Pons (tissue), 1 donor: ENCODE data around the gene TMX4.
"Not testable (repeated sequence)": the region's sequence is repeated elsewhere in the genome, so short reads cannot be mapped to it uniquely, and the experiment has no call there.

ENCODE experiments used
- DNase-seq: peaks from one replicate; pipeline ENCODE4 v3.0.0-alpha.2; 2016; ENCODE audit warnings: low spot score

The TMX4 gene, protein sequence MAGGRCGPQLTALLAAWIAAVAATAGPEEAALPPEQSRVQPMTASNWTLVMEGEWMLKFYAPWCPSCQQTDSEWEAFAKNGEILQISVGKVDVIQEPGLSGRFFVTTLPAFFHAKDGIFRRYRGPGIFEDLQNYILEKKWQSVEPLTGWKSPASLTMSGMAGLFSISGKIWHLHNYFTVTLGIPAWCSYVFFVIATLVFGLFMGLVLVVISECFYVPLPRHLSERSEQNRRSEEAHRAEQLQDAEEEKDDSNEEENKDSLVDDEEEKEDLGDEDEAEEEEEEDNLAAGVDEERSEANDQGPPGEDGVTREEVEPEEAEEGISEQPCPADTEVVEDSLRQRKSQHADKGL

DNA sequence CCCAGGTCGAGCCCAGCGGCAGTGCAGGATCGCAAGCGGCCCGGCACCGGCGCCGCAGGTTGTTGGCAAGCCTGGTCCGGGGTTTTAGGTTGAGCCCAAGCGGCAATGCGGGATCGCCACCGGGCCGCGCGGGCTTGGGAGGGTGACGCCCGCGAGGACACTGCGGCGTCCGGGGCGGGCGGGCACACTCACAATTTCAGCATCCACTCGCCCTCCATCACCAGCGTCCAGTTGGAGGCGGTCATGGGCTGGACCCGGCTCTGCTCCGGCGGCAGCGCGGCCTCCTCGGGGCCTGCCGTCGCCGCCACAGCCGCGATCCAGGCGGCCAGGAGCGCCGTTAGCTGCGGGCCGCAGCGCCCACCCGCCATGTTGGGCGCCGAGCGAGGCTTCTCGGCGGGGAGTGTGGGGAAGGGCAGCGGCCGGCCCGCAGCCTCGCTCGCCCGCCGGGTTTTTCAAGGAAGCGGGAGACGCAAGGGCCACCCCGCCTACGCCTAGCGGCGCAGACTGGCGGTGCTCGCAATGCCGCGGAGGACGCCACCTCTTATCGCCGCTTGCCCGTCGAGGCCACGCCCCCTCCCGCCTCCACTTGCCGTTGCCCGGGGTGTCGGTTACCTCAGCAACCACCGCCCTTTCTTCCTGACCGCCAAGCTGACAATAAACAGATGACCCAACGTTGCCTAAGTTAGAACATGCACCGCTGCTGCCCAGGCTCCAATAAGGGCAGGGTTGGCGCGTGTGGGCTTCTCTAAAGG, at the start of gene TMX4:
Gene TMX4 (minus strand): TSS at position 516 of the 752 bp plus-strand sequence. CDS start 148 bp downstream, at position 368.
- peak; percentile 88 for DNase-seq

DNA sequence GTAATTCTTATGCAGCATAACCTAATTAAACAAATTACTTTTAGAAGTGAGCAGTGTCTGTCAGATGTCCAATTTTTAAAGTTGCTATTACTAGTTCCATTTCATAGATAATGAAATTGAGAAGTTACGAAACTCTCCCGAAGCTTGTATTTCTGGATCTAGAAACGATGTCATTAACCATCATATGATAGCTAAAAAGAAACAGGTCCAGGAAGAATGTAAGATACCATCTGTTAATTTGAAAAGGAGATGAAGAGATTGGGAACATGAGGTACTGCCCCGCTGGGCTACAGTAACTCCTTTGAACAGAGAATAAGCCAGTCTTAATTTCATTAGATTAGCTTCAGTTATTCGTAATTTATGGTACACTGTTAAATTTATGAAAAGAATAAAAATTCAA, 47.5 kb upstream of the TMX4 start:
- no peak for DNase-seq

DNA sequence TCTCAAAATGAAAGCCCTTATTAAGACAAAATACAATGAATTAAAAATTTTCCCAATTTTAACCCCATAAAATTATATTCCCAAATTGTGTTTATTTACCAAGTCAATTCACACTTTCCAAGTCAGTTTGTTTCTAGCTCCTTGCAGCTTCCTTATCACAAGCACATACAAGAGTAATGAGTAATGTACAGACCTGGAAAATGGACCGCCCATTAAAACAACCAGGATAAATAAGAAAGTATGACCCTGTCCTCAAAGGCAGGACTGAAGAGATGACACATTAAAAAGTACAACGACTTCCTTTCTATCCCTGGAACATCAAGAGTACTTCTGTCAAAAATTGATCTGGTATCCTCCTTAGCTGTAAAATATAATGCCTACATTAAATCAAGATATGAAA, 47.1 kb upstream of the TMX4 start:
- DNase-seq = no peak

DNA sequence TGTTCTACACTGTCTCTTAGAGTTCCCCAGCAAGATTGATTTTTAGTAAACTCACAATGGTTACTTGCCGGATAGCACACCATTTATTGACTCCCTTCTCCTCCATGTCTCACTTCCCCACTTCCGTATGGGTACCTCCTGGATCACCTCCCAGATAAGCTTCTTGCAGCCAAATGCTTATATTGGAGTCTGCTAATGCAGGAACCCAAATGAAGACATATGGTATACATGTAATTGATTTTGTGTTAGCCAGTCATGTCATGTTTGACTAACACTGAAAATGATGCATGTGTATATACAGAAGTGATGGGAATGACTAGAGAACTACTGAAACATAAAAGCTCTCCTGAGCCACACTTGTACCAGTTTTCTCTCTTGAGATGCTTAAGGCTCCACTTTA, 46.1 kb upstream of the TMX4 start:
- DNase-seq = no peak

DNA sequence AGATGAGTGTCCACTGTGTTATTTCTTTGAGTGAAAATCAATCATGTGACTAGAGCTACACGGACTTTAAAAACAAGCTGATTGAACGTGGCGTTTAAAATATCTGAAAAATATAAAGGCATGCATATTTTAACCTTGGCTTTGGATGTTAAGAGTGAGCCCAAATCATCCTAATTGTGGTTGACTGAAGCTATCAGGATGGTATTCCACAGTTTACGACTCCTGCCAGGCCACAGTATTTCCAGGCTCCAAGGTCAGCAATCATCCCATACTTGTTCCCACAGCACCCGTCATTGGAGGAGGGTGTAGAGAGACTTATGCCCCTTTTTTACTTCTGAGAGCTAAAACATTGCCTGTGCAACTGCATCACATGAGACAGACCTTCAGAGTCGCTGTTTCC, 43.2 kb upstream of the TMX4 start:
- DNase-seq = no peak

DNA sequence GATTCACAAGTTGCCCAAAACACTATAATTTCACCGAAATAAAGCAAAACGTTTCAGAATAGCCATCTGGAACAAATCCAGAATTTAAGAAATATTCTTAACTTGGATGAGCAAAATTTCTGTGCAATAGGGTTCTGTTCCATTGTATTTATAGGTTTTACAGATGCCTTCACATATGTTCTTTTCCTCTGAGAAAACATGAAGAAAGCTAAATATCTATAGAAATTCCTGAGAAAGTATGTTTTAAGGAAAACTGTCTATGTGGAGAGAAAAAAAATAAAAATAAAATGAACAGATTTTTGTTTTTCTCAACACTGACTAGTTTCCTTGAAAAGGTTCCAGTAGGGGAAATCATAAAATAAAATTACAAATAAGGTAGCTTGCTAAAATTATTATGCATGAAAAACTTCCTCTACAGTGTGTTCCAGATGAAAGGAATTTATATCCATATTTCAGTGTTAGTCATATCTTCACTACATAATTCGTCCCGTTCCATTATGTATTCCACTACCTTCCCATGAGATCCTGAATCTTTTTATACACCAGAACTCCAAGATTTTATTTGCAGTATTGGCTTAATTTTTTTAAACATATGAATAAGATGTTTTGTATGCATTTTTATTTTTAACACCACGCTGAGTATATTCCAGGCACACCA, 42.4 kb upstream of the TMX4 start:
- DNase-seq = no peak

DNA sequence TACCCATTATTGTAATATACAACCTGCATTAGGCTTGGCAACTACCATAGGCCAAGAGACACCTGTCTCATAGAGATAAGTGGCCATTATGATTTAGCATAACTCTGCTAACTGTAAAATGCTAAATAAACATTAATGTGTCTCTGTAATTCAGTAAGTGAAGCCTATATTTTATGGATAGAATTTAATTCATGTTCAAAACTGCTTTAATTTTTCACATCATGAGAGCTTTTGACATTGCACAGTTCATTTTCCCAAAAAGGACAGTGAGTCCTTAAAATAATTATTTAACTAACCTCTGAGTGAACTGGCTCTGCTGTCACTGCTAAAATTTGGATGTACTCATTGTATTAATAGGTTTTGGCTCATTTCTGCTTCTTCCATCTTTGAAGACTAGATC, 41.4 kb upstream of the TMX4 start:
- DNase-seq = no peak

DNA sequence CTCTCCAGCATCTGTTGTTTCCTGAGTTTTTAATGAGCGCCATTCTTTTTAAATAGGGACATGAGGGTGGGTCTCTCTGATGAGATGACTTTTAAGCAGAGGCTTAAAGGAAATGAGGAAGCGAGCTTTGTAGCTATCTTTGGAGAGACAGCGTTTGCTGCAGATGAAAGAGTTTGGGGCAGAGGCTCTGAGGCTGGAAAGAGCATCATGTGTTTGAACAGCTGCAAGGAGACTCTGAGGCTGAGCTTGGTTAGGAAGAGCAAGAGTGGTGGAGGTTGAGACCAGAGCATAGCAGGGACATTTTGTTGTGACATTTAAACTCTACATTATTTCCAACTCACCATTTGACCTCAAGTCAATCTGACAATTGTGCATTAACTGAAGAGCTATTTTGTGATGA, 38.3 kb upstream of the TMX4 start:
- no peak for DNase-seq

DNA sequence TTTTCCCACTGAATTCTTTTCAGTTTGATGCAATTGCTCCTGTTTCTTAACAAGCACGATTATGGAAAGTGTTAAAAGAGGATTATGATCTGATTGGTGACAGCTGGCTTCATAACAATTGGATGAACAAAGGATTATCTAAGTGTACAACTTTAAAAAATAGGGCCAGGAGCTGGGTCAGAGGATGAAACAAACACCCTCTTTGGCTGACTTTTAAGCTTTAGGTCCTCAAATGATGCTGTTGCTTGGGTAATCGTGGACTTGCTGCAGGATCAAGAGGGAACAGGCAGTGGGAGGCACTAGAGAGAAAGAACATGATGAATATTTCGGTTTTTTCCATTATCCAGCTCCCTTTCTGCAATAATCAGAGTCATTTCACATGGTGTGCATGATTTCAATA, 35.5 kb upstream of the TMX4 start:
- no peak for DNase-seq

DNA sequence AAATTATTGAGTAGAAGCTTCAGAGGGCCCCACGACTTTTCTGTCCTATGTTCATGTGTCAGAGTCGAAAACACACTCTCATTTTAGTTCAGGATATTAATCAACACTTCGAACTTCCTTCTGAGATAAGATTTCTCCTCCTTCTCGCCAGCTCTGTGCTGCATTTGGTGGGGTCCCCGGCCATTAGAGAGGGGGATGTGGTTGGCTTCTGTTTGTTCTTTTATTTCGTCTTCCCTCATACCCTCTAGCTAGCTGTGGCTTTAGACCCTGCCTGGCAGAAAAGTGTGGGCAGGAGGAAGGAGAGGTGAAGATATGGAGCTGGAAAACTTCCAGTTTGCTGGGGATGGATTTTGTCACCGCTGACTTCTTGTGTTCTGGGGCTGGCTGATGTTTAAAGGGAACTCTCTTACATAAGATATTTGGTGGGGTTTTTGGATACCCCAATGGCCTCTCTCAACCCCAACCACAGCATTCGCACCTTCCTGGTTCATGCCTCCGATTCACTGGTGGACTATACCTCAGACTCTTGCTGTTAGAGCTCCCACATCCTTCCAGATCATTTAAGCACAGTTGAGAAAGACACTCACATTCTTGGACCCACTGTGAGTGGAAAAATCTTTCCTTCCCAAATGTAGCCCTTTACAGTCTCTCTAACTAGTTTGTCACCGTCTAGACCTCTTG, 30.7 kb upstream of the TMX4 start:
- DNase-seq = no peak

DNA sequence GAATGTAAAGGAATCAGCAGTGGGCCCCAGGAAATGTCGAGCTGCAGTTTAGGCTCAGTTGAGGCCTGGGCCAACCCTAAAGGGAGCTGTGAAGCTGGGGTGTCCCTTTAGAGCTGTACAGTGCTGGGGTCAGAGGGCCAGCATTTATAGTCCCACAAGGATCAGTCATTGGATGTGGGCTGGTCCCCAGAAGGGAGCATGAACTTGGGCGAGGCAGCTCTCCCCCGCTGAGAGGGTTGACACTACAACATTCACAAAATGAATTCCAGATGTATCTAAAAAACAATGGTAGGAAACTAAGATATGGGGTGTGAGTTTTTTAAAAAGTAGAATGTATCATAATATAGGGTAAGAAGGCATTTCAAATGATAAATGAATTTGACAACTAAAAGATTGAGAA, 29.7 kb upstream of the TMX4 start:
- no peak for DNase-seq

DNA sequence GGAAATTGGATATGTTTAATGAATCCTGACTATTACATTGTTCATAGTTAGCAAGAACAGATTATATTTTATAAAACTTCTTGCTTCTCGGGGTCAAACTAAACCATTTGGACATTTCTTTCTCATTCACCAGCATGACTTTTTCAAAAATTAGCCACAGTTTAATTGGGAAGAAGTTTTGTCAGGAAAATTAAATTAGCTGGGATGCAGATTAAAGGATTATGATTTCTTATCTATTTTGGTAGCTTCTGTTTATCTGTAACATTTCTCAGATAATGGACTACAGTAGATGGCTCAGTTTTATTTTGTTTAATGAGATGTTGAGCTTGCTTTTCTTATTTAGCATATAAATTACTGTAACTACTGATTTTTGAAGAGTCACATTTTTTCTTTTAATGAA, 26.4 kb upstream of the TMX4 start:
- DNase-seq = no peak

DNA sequence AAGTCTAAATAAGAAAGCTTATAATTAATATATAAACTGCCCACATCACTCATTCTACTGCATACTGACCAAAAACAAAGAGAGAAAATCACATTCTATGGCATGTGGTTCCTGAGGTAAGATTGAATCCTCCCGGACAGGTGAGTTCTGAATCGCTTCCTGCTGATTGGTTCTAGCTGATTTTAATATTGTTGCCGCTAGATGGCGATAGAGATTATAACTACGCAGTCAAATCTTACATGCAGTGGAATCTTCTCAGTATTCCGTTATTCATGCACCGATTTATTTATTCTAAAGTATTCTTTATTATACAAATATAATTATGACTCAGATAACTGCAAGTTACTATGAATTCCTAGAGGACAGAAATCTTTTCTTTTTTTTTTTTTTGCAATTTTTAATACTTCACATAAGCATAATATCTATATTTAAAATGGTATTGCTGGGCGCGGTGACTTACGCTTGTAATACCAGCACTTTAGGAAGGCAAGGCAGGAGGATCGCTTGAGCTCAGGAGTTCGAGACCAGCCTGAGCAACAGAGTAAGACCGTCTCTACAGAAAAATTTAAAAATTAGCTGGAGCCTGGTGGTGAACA, 24.2 kb upstream of the TMX4 start:
- peak; percentile 62 for DNase-seq

DNA sequence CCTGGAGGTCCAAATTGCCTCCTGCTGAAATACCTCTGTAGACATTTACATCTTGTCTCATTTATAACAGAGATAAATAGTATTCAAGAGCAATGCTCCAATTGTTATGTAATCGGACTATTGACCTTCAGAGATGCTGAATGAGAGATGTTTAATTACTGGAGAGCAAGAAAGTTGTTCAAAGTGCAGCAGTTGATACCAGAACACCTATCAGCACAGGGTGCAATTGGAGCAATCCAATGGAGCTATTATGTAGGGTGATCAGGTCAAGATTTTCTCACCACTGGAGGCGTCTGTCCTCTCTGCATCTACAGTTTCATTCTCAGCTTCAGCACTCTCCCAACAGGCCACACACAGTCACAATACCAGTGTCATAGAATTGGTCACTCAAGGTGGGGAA, 19.5 kb upstream of the TMX4 start:
- no peak for DNase-seq

DNA sequence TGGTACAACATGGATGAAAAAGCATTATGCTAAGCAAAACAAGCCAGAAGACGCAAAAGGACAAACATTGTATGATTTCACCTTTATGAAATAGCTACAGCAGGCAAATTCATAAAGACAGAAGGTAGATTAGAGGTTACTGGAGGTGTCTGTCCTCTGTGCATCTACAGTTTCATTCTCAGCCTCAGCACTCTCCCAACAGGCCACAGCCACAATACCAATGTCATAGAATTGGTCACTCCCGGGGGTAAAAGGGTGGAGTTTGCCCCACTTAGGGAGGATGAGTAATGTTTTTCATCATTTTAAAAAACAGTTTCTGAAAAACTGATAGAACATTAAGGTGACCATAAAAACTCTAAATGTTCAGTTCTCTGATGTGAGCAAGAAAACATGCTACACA, 17.2 kb upstream of the TMX4 start:
- no peak for DNase-seq

DNA sequence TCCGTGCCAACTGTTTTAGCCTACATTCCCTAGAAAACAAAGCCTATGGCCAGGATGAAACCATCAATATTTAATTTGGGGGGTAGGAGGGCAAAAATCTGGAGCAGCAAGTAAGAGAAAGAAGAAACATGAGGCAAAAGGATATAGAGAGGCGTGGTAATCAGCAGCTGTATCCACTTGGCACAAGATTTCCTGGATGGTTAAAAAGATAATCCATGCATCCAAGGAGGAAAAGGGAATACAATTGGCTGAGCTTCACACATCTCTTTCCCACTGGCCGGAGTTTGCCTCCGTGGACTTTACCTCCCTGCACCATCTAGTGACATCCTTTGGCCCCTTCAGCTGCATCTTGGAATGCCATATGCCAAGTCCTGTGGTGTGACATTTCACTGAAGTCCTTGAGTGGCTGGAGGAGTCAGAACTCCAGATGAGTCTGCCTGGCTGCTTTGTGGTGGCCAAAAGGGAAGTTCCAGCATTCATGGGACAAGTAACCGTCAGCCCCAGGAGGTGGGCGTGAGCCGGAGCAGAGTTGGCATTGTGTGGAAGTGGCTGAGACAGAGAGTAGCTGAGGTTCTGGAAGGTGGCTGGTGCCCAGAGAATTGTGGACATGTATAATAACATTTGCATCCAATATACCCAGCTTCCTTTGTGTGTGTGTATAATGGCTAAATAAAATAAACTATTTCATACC, 13.7 kb upstream of the TMX4 start:
- DNase-seq = no peak

DNA sequence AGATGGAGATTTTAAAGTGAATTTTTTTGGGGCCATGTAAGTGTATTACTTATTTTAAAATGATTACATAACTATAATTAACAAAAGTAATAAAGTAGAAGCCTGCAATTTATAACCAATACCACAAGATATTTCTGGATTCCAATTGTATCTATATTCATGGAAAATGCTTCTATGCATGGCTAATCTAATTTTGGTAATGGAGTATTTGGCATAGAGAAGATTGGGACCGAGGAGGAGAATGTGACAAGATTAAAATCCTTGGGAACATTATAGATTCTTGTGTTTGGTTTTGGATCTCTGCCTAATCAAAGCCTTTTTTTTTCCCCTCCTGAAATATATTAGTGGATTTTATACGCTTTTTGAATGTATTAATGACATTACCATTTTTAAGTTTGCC, 12.9 kb upstream of the TMX4 start:
- DNase-seq = no peak

DNA sequence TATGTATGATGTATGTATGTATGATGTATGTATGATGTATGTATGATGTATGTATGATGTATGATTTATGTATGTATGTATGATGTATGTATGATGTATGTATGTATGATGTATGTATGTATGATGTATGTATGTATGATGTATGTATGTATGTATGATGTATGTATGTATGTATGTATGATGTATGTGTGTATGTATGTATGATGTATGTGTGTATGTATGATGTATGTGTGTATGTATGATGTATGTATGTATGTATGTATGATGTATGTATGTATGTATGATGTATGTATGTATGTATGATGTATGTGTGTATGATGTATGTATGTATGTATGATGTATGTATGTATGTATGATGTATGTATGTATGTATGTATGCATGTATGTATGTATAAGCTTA, 12.0 kb upstream of the TMX4 start:
- not testable (repeated sequence) for DNase-seq

DNA sequence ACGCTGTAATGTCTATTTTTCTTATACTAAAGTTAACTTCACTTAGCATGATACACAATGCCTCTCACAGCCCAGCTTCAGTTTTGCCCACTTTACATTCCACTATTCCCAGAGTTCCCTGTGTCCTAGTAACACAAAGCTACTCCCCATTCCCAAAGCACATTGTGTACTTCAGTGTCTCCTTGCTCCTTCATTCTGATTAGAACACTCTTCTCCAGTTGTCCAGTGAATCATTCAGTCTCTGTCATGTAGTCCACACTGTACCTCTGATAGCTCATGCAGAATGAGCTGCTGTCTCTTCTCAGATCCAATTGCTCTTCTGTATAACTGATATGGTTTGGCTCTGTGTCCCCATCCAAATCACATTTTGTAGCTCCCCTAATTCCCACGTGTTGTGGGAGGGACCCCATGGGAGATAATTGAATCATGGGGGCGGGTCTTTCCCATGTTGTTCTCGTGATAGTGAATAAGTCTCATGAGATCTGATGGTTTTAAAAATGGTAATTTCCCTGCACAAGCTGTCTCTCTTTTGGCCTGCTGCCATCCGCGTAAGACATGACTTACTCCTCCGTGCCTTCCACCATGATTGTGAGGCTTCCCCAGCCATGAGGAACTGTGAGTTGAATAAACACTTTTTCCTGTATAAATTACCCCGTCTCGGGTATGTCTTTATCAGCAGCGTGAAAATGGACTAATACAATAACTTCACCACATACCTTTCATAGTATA, 2.1 kb upstream of the TMX4 start:
- no peak for DNase-seq

DNA sequence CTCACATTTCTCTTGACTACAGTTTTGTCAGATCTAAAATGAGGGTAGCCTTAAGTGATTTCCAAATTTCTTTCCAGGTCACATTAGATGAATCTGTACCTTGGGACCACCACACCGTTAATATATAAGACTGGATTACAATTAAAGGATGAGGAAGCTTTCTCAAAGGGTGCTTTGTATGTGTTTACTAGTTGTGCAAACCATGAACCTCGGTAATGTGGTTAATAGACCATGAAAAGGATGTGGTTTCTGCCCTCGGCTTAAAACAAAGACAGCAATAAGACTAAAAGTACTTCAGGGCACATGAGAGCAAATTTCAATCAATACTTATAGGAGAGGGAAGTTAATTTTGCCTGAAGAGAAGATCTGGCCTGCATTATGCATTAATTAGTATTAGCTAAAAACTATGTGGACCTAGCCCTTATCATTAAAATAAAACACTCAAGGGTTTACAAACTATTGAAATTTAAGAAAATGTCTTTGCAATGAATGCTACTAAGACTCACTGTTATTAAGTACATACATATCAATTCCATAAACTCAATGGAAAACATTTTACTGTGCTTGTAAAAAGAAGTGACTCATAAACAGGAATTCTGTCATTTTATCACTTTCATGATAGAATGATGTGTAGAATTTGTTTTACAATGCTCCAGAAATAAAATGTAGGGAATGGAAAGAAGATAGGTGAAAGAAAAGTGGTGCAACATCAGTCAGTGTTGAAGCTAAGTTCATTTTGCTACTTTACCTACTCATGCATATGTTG, 936 bp upstream of the TMX4 start:
- peak; percentile 15 for DNase-seq
